Purkinje cell (primary cell): ENCODE measurements around the gene FAM53B. TPM values are rescaled to one million over a fixed set of nuclear protein-coding genes. Genes with fewer than 3 reads are reported as not detected.

Source experiments
- polyA plus RNA-seq: library from polyadenylated mRNA; unstranded; fragments of >200 nt; fragmentation: Nextera tagmentation; gene quantifications from 2 replicates; pipeline ENCODE4 v1.2.1, GENCODE V29; 2014

The FAM53B gene, protein sequence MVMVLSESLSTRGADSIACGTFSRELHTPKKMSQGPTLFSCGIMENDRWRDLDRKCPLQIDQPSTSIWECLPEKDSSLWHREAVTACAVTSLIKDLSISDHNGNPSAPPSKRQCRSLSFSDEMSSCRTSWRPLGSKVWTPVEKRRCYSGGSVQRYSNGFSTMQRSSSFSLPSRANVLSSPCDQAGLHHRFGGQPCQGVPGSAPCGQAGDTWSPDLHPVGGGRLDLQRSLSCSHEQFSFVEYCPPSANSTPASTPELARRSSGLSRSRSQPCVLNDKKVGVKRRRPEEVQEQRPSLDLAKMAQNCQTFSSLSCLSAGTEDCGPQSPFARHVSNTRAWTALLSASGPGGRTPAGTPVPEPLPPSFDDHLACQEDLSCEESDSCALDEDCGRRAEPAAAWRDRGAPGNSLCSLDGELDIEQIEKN
- 0.08 and 0.31 TPM in 2 replicates for polyA plus RNA-seq

DNA sequence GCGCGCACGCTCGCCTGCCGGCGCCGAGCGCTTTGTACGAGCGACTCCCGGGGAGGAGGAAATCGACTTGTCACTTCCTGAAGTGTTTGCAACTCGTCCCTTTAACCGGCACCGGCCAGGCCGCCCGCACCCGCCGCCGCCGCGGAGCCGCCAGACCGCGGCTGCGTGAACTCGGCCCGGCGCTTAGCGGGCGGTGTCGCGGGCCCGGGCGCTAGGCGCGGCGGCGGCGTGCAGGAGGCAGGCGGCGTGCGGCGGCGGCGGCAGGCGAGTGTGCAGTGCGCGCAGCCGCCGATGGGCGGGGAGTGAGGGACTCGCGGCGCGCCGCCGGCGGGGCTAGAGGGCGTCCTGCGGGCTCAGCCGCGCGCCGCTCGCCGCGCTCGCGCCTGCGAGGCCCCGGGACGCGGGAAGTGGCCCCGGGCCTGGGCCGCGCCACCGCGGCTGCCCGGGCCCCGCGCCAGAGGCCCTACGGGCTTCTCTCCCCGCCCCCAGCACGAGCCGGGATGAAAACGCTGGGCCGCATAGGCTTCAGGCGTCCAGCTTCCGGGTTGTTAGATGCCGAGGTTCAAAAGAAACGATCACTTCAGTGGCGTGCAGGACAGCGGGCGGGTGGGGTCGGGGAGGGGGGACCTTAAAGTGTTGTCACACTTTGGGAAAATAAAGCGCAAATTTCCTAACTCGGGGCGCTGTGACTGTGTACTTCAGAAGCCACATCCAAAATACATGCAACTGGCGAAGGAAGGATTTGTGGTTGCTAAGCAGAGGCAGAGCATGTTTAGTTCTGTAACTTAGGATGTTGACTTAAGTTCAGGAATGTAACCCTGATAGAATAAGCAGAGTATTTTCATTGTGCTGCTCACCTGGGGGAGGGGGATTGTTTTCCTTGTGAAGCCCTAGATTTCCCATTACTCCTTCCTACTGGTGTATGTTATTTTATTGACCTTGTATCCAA is at the start of gene FAM53B:
TSS of gene FAM53B (minus strand) at position 277 of the 949 bp plus-strand sequence. CDS start 37,665 bp downstream, outside the sequence.

DNA sequence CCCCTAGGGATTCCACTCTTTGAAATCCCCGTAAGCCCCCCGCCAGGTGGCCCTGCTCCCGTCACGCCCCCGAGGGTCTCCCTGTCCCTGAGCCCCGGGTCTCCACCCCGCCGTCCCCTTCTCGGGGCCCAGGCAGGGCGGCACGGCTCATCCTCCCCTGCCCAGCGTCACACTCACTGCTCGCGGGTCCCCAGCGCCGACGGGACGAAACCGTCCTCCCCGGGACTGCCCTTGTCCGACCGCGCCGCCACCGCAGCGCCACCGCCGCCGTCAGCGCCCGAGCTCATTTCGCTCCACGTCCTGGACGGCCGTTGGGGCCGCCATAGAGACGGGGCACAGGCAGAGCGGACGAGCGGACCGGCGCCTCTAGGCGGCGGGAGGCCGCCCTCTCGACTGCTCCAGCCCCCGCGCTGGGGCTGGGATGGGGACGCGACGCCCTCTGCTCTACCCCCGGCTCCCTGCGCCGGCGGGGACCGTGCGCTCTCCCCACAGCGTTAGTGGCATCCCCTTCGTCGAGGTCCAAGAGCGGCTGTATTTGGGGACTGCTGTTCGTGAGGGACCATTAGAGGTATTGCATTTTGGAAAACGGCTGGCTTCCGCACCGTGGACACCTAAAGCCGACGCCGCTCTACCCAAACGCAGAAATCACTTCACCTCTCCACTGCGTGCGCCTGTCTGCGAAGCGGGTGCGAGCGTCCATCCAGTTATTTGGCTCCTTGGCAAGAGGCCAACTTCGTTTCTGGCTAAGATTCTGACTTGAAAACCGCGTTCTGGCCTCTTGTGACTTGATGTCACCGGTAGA is 47.6 kb upstream of the FAM53B start, which contains the start of gene EEF1AKMT2:
TSS of gene EEF1AKMT2 (minus strand) at position 341 of the 802 bp plus-strand sequence. CDS start at position 287, 54 bp downstream.

Other genes starting within 250 kb of the FAM53B start
- gene EEF1AKMT2, start 47.5 kb upstream of the FAM53B start, polyA plus RNA-seq: 15.0 and 24.0 TPM in 2 replicates
- 13.2 and 16.2 TPM in 2 replicates for gene ABRAXAS2, start 57.4 kb upstream of the FAM53B start, polyA plus RNA-seq
- gene ZRANB1, start 197.7 kb upstream of the FAM53B start, polyA plus RNA-seq: 5.4 and 9.2 TPM in 2 replicates